ENCODE data around the gene HENMT1. TPM values are rescaled to one million over a fixed set of nuclear protein-coding genes. Genes with fewer than 3 reads are reported as not detected.
"Not testable (repeated sequence)": the region's sequence is repeated elsewhere in the genome, so short reads cannot be mapped to it uniquely, and the experiment has no call there.

HENMT1 gene
- total RNA-seq, 1 donor from 2014 or later, result 3.9 TPM

GRCh38 chr1:108643492-108644335 lies 17.2 kb downstream of the HENMT1 start:
- ATAC-seq (peak; percentile 68), DNase-seq (ENCODE audit: low spot score) (peak; percentile 67)
- intact Hi-C loops (cut with DNase I), result loop anchor here (10.0 kb wide), 1 partner anchor 139 kb away; no protein-coding TSS in a partner anchor

- intact Hi-C loops (cut with DNase I), result loop anchor here (10.0 kb wide), 1 partner anchor 136 kb away; no protein-coding TSS in a partner anchor
- ATAC-seq; DNase-seq (ENCODE audit: low spot score): not testable (repeated sequence)
Measured at GRCh38 chr1:108640863-108641262, 20.0 kb downstream of the HENMT1 start.

GRCh38 chr1:108639899-108640560 lies 20.9 kb downstream of the HENMT1 start:
- ATAC-seq (no peak), DNase-seq (ENCODE audit: low spot score) (no peak)
- intact Hi-C loops (cut with DNase I), result loop anchor here (10.0 kb wide), 1 partner anchor 135 kb away; no protein-coding TSS in a partner anchor

- intact Hi-C loops (cut with DNase I), result no loop called here
- DNase-seq (ENCODE audit: low spot score) (no peak), ATAC-seq (no peak)
Measured at GRCh38 chr1:108636876-108637275, 24.0 kb downstream of the HENMT1 start.

- ATAC-seq (peak; percentile 38), DNase-seq (ENCODE audit: low spot score) (no peak)
- intact Hi-C loops (cut with DNase I), result no loop called here
Measured at GRCh38 chr1:108634521-108634920, 26.4 kb downstream of the HENMT1 start.

GRCh38 chr1:108628665-108629064 lies 32.2 kb downstream of the HENMT1 start:
- DNase-seq (ENCODE audit: low spot score) (no peak), ATAC-seq (no peak)
- intact Hi-C loops (cut with DNase I), result no loop called here

- DNase-seq (ENCODE audit: low spot score) (no peak), ATAC-seq (no peak)
- intact Hi-C loops (cut with DNase I), result no loop called here
Measured at GRCh38 chr1:108627951-108628350, 32.9 kb downstream of the HENMT1 start.

- intact Hi-C loops (cut with DNase I), result no loop called here
- peak; percentile 42 for ATAC-seq
Measured at GRCh38 chr1:108627256-108627655, 33.6 kb downstream of the HENMT1 start.

GRCh38 chr1:108624069-108624468 lies 36.8 kb downstream of the HENMT1 start:
- DNase-seq (ENCODE audit: low spot score) (no peak), ATAC-seq (peak; percentile 60)
- intact Hi-C loops (cut with DNase I), result no loop called here

More at GRCh38 chr1:108627256-108627655, 33.6 kb downstream of the HENMT1 start:
- DNase-seq (ENCODE audit: low spot score), result no peak

GRCh38 chr1:108617724-108618056 lies 43.2 kb downstream of the HENMT1 start:
- intact Hi-C loops (cut with DNase I), result no loop called here
- ATAC-seq (no peak), DNase-seq (ENCODE audit: low spot score) (no peak)

GRCh38 chr1:108617008-108617723 lies 43.7 kb downstream of the HENMT1 start:
- DNase-seq (ENCODE audit: low spot score) (no peak), ATAC-seq (no peak)
- intact Hi-C loops (cut with DNase I), result no loop called here

- no peak for ATAC-seq
- DNase-seq (ENCODE audit: low spot score), result no peak
- intact Hi-C loops (cut with DNase I), result no loop called here
Measured at GRCh38 chr1:108615544-108615943, 45.3 kb downstream of the HENMT1 start.

GRCh38 chr1:108612496-108612895 lies 48.4 kb downstream of the HENMT1 start:
- ATAC-seq, result no peak
- DNase-seq (ENCODE audit: low spot score), result no peak
- intact Hi-C loops (cut with DNase I), result no loop called here

- DNase-seq (ENCODE audit: low spot score) (no peak), ATAC-seq (no peak)
- intact Hi-C loops (cut with DNase I), result no loop called here
Measured at GRCh38 chr1:108611984-108612383, 48.9 kb downstream of the HENMT1 start.

- intact Hi-C loops (cut with DNase I), result no loop called here
- ATAC-seq (peak; percentile 56), DNase-seq (ENCODE audit: low spot score) (no peak)
Measured at GRCh38 chr1:108610073-108610472, 50.8 kb downstream of the HENMT1 start.

GRCh38 chr1:108609483-108610049 lies 51.3 kb downstream of the HENMT1 start:
- intact Hi-C loops (cut with DNase I), result no loop called here
- DNase-seq (ENCODE audit: low spot score) (no peak), ATAC-seq (peak; percentile 93)

GRCh38 chr1:108606478-108606877 lies 54.4 kb downstream of the HENMT1 start:
- no peak for ATAC-seq
- intact Hi-C loops (cut with DNase I), result no loop called here
- DNase-seq (ENCODE audit: low spot score), result no peak

GRCh38 chr1:108605633-108606032 lies 55.3 kb downstream of the HENMT1 start:
- ATAC-seq (no peak), DNase-seq (ENCODE audit: low spot score) (no peak)
- intact Hi-C loops (cut with DNase I), result no loop called here

- ATAC-seq (no peak), DNase-seq (ENCODE audit: low spot score) (no peak)
- intact Hi-C loops (cut with DNase I), result no loop called here
Measured at GRCh38 chr1:108601708-108602410, 59.0 kb downstream of the HENMT1 start.

Measured in sciatic nerve (tissue), 2 donors.